Measurements from ENCODE around the gene HHAT. TPM values are rescaled to one million over a fixed set of nuclear protein-coding genes. Genes with fewer than 3 reads are reported as not detected.

Gene HHAT
- total RNA-seq, 1 donor from 2014 or later, result 2.4 TPM

DNA sequence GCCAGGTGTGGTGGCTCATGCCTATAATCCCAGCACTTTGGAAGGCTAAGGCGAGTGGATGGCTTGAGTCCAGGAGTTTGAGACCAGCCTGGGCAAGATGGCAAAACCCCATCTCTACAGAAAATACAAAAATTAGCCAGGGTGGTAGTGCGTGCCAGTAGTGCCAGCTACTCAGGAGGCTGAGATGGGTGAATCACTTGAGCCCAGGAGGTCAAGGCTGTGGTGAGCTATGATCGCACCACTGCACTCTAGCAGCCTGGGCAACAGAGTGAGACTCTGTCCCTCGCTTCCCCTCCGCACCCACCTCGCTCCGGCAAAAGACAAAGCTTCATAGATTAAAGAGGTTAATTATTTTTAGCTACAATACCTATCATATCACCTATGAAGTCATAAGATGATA, 100.0 kb downstream of the HHAT start:
- no peak for DNase-seq (ENCODE audit: low spot score in 2 of 2)
- FAIRE-seq, result no peak

DNA sequence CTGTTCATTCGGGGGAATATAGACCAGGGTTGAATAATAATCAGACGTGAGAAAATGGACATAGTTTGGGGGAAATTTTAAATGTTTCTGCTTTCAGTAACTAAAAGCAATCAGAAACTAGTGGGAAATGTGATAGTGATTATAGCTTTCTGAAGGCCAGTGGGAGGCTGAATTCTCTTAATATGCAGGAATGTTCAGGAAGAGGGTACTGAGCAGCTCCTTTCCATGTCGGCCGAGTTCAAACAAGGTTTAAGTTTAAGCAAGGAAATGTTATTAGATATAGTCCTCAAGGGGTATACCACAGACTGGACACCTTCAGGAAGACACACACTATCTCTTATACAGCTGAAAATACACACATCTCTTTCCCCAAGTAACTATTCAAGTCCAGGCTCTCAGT, 105.5 kb downstream of the HHAT start:
- DNase-seq (ENCODE audit: low spot score in 2 of 2) (no peak), FAIRE-seq (no peak)

DNA sequence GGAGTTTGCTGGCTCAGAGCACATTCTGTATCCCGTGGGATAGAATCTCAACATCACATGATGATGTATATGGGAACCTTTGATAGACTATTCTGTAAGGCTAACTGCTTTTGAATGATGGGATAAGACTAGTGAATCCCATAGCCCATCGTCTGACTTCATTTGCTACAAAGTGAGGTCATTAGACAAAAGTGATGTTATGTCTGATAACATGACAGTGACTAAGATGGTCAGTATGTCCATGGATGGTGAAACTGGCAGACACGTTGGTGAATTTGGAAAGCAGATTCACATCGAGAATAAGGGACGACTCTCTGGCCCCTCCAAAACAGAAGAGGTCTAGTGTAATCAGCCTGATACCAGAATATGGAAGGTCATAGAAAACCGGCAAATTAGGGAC, 108.4 kb downstream of the HHAT start:
- DNase-seq (ENCODE audit: low spot score in 2 of 2), result no peak
- no peak for FAIRE-seq

- FAIRE-seq, result no peak
- DNase-seq (ENCODE audit: low spot score in 2 of 2), result no peak
Observed at GRCh38 chr1:210437781-210438180, 109.1 kb downstream of the HHAT start.

GRCh38 chr1:210438928-210439841, 110.5 kb downstream of the HHAT start:
- no peak for FAIRE-seq

GRCh38 chr1:210440081-210440480, 111.4 kb downstream of the HHAT start:
- FAIRE-seq (no peak), DNase-seq (ENCODE audit: low spot score in 2 of 2) (no peak)

More at GRCh38 chr1:210438928-210439841, 110.5 kb downstream of the HHAT start:
- no peak for DNase-seq (ENCODE audit: low spot score in 2 of 2)

GRCh38 chr1:210441028-210441427, 112.3 kb downstream of the HHAT start:
- FAIRE-seq, result no peak
- DNase-seq (ENCODE audit: low spot score in 2 of 2), result no peak

- no peak for FAIRE-seq
Observed at GRCh38 chr1:210445485-210445884, 116.8 kb downstream of the HHAT start.

DNA sequence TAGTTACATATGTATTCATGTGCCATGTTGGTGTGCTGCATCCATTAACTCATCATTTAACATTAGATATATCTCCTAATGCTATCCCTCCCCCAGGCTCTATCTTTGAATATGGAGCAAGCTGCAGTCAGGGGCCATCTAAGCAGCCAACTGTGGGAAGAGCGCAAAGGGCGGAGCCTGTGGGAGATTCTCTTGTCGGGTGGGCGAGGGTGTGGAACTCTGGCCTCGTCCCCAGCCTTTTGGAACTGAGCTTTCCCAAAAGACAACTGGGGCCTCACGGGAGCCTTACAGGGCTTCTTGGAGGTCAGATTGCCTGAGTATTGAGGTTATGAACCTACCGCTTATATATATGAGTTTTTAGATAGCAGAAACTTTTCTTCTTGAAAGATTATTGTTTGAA, 117.2 kb downstream of the HHAT start:
- no peak for DNase-seq (ENCODE audit: low spot score in 2 of 2)
- FAIRE-seq, result no peak

More at GRCh38 chr1:210445485-210445884, 116.8 kb downstream of the HHAT start:
- no peak for DNase-seq (ENCODE audit: low spot score in 2 of 2)

GRCh38 chr1:210446479-210446878, 117.8 kb downstream of the HHAT start:
- FAIRE-seq (no peak), DNase-seq (ENCODE audit: low spot score in 2 of 2) (no peak)

DNA sequence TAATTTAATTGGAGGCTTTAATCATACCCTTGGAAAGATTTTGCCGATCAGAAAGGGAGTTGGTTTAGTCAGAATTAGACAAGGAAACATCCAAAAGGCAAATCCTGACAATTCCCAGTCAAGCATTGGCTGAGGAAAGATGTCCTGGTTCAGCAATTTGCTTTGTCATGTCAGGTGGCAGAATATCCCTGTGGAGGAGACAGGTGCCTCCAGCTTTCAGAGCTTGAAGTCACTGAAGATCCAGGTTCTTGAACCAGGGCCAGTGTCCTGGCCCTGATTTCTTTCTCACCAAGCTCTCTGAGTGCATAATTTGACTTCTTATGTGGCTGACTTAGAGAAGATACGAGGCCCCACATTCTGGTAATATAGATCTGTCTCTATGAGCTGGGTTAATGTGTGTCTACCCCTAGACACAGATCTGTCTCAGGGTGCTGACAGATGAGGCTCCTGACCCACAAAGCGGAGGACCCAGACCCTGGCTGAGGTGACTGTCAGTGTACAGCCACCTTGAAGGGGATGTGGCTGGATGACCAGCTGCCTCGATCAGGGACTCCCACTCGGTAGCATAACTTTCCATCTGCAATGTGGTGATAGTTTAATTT, 118.9 kb downstream of the HHAT start:
- DNase-seq (ENCODE audit: low spot score in 2 of 2), result no peak
- no peak for FAIRE-seq

GRCh38 chr1:210448297-210448892, 119.7 kb downstream of the HHAT start:
- peak; percentile 17 to 44 for DNase-seq (ENCODE audit: low spot score in 2 of 2)
- peak; percentile 6 for FAIRE-seq

- no peak for DNase-seq (ENCODE audit: low spot score in 2 of 2)
- FAIRE-seq, result no peak
Observed at GRCh38 chr1:210455840-210456603, 127.3 kb downstream of the HHAT start.

DNA sequence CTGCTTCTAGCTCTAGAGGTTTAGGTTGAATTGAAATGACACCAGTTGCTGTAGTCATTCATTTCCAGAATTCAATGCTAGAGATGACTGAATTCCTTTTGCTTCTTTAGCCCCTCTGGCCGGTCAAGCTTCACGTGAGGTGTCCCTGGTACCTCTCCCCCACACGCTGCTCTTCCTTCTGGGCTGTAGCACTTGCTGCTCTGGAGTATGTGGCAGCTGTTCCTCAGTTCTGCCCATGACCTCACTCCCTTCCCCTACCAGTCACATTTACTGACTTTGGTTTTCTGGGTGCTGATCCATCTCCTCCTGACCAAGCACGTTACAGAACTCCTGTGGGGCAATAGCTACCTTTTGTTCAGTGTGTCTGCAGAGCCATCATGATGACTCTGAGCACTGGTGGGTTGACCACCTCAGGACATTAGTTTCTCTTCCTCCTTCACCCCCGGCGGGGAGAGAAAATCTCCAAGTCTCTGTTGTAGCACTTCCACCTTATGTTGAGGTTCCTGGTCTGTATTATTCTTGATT, 128.1 kb downstream of the HHAT start:
- DNase-seq (ENCODE audit: low spot score in 2 of 2) (no peak), FAIRE-seq (no peak)

GRCh38 chr1:210457568-210457967, 128.9 kb downstream of the HHAT start:
- no peak for DNase-seq (ENCODE audit: low spot score in 2 of 2)
- FAIRE-seq, result no peak

DNA sequence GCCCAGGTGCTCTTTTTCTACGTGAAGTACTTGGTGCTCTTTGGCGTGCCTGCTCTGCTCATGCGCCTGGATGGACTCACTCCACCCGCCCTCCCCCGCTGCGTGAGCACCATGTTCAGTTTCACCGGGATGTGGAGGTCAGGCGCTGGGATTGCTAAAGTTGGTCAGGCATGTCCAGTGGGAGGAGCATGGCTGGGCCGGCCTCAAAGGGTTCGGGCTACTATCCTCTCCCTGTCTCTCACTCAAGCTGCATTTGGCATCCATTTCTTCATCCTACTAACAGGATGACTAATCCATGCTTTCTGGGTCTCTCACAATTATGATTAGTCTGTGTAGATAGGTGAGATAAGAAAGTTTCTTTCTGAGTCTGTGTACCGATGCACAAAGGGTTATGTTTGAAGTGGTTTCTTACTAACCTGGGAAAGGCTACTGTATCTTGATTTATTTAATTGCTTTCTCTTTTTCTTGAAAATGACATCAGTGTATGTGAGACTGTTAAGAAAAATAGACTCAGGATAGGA, 135.9 kb downstream of the HHAT start:
- FAIRE-seq (no peak), DNase-seq (ENCODE audit: low spot score in 2 of 2) (no peak)

DNA sequence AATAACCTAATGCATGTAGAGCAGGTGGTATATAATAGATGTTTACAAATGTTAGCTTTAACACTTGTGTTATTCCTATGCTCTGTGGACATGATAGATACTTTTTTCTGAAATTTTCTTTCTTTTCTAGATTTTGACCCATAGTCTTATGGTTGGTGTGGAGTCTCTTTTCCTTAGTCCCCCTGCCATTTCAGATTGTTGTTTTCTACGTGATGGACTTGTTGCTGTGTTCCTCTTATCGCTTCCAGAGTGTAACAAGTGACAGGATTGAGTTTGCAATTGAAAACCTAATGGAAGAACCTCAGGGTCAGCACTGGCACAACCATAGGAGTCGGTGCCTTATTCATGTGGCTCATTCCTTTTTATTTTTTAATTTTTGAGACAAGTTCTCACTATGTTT, 136.4 kb downstream of the HHAT start:
- no peak for DNase-seq (ENCODE audit: low spot score in 2 of 2)
- no peak for FAIRE-seq

DNA sequence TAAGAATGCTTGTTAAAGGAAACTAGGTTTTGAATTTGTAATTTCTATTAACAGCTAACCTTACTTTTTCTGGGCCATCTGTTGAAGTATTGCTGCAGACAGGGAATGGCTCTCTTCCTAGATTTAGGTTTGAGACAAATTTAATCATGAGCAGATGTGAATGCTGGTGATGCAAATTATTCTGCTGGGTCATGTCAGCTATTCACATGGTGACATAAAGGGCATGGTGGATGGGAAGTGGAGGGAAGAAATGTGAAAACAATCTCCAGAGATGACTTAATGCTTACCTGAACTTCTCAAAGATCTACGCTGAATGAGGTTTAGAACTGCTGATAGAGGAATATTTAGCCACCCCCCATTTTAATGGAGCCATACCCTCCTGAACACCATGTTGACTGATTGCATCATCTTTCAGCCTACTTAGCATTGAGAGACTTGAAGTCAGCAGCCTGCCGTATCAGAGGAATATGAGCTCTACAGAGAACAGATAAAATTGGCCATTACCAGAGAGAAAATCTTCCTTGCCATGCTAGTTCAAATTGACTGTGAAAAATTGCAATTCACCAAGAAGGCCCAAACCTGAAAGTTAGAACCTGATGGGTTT, 138.8 kb downstream of the HHAT start:
- FAIRE-seq (no peak), DNase-seq (ENCODE audit: low spot score in 2 of 2) (no peak)

DNA sequence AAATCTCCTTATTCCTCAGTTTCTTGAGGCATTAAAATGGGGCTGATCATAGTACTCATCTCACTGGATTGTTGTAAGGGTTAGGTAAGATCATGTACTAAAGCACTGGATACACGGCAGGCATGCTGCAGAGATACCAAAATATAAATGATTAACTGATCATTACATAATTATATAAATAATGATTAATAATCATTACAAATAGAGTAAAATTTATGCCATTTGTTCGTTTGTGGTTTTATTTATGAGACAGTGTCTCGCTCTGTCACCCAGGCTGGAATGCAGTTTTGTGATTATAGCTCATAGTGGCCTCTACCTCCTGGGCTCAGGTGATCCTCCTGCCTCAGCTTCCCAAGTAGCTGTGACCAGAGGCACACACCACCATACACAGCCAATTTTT, 140.7 kb downstream of the HHAT start:
- DNase-seq (ENCODE audit: low spot score in 2 of 2) (no peak), FAIRE-seq (no peak)

- DNase-seq (ENCODE audit: low spot score in 2 of 2) (no peak), FAIRE-seq (no peak)
Observed at GRCh38 chr1:210475321-210475720, 146.6 kb downstream of the HHAT start.

All from frontal cortex (tissue), 4 donors.